Kasumi-1 (cell line): ENCODE results near the gene SPATA2L.
"Not testable (repeated sequence)": the region's sequence is repeated elsewhere in the genome, so short reads cannot be mapped to it uniquely, and the experiment has no call there.

Experiments
- DNase-seq, 2 experiments: peaks; one replicate each; lab custom pipeline; 2025; lab: John Stamatoyannopoulos, UW

SPATA2L gene

DNA sequence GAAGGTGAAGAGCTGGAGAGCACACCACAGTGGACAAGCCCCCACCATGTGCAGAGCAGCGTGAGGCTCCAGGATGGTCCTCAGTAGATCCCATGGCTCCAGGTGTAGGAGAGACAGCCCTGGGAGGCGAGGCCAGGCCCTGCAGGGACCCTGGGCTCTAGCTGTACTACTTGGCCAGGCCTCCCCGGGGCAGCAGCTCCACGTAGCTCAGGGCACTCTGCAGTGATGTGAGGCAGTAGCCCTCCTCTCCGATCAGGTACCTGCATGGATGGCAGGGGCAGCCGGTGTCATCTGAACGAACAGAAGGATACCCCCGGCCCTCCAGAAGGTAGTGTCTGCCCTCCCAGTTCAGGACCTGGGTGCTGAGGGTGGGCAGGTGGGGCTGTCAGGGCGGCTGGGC, 6.2 kb upstream of the SPATA2L start:
- no peak for DNase-seq

DNA sequence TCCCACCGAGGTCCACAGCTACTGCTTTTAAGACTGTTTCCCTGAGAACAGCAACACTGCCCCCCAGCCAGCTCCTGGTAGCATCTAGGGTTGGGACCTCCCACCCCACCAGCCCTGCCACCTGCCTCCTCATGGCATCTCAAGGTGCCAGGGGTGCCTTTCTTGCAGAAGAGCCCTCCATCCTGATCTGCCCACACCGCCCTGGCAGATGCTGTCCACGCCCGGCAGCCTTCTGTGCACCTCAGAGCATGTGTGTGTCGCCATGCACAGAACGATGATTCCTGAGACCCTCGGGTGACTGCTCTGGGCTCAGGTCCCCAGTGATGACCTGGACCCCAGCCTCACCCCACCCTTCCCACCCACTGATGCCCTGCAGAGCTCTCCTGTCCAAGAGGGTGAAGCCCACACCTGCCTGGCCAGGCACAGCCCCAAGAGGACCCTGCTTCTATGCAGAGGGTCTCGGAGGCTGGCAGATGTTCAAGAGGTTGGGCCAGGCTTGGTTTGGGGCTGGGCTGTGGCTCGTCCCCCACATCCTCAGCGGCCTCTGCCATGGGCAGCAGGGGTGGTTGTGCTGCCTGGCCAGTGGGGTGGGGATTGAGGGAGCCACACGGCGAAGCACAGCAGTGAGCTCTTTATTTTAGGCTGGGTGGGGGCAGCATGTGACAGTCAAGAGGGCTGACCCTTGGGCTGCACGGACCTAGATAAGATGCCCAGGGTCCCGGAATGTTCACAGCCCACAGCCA, 5.2 kb upstream of the SPATA2L start:
- no peak for DNase-seq

DNA sequence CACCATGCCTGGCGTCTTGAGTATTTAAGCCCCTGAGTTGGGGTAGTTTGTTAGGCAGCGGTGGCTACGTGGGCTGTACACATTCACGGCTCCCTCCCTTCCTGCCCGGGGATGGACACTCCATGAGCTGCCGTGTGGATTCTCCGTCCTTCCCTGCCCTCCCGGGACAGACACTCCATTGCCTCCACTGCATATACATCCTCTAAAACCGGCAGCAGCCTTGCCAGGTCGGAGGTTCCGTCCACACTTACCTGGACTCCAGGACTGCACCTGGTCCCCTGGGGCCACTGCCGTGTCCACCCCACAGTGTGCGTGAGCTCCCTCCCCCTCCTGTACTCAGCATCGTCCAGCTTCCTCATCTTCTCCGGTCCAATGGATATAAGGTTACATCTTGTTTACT, 3.5 kb upstream of the SPATA2L start:
- DNase-seq: no peak

DNA sequence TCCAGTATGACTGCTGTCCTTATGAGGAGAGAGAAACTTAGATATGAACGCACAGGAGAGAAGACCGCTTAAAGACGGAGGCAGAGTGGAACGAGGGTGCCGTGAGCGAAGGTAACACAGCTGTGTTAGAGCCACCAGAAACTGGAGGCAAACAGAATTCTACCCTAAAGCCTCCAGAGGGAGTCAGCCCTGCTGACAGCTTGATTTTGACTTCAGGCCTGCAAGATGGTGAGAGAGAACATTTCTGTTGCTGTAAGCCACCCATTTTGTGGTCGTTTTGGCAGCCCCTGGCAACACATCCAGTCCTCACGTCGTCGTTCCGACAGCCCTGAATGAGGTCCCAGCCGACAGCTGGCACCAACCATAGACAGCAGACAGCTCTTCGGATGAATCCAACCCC, 2.8 kb upstream of the SPATA2L start:
- DNase-seq: no peak

DNA sequence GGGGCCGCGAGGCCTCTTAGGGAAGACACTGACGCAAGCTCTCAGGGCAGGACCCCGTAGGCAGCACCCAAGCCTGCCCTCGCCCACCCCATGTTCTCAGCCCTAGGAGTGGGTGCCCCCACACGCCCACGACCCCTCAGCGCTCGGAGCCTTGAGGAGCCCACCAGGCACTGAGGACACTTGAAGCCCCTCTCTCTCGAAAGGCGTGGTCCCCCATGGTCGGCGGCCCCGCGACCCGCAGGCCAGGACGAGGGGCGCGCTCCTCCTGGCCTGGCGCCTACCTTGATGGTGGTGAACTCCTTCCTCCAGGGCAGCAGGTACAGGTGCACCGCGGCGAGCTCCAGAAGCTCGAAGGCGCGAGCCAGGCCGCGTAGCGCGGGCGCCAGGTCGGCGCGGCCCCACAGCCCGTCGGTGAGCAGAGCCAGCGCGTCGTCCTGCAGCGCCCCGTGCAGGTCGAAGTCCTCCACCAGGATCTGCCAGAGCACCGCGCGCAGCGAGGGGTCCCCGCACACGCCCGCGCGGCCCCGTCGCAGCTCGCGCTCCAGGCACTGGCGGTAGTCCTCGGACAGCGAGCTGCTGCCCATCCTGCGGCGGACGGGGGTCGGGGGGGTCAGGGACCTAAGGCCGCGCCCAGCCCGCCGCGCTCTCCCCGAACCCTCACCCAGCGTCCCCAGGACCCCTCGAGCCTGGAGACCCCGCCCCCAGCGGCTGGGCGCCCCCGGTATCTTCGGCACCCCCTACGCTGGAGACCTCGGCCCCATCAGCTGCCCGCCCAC, 668 bp downstream of the SPATA2L start:
- DNase-seq: peak in 1 of 2 experiments; percentile 12

DNA sequence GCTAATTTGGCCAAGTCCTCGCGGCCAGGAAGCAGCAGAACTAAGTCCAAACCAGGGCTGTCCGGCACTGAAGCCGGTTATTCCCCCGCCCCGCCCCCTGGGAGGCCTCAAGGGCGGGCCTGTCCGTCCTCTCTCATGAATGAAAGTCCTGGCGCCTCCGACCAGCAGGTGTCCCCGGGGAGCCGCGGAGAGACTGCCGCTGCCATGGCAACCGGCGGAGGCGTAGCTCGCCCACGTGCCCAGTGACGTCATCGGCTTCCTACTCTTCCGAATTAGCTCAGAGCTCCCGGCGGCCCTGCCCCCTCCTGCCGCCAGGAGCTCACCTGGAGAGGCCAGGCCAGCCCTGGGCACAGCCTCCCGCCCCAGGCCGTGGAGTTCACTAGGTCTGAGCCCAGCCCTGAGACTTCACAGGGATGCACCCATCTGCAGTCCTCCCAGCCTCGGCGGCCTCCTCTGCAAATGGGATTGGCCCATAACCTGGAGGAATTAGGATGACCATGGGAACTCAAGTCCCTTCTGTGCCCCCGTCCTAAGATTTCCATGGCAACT, 1.3 kb downstream of the SPATA2L start:
- peak; percentile 94 to 95 for DNase-seq

DNA sequence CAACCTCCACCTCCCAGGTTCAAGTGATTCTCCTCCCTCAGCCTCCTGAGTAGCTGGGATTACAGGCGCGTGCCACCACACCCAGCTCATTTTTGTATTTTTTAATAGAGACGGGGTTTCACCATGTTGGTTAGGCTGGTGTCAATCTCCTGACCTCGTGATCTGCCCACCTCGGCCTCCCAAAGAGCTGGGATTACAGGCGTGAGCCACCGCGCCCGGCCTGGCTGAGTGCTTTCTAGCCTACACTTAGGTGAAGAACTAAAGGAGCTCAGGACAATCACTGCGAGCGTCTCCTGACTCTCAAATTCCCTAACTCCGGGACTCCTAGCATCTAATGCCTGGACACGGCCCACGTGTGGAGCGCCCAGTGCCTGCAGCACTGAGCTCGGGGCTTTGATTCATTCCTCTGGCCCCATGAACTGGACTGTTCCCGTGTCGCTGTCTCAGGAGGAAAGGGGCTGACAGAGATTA, 1.8 kb downstream of the SPATA2L start:
- not testable (repeated sequence) for DNase-seq

DNA sequence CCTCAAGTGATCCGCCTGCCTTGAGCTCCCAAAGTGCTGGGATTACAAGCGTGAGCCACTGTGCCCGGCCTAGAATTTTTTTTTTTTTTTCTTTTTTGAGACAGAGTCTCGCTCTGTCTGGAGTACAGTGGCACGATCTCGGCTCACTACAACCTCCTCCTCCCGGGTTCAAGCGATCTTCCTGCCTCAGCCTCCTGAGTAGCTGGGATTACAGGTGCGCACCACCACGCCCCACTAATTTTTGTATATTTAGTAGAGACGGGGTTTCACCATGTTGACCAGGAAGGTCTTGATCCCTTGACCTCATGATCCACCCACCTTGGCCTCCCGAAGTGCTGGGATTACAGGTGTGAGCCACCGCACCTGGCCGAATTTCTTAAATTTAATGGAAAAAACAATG, 2.8 kb downstream of the SPATA2L start:
- DNase-seq: not testable (repeated sequence)

DNA sequence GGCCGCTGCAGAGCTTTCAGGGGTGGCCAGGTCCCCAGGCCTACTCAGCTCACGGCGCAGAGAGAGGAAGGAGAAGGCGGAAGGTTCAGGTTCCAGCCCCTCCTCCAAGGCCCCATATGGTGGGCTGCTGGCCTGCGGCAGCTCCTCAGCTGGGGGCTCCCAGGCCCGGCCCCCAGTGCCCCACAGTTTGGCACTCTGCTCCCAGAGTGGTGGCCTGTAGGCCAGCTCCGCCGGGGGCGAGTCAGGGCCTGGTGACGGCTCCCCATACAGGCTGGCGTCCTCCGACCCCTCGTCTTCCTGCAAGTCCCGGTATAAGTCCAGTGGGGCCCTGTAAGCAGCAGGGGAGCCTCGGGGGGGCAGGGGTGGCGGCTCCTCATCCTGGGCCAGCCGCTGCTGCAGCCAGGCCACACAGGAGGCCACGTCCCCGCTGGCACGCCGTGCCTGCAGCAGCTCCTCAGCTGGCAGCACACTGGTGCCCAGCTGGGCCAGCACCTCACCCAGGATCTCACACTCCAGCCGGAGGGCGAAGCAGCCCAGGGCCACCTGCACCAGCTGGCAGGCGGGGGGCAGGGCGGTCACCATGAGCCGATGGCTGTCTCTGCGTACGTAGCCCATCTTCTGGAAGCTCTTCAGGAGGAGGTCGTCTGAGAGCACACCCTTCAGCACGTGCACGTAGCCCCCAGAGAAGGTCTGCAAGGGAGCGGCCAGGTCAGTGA, 3.7 kb downstream of the SPATA2L start:
- no peak for DNase-seq

DNA sequence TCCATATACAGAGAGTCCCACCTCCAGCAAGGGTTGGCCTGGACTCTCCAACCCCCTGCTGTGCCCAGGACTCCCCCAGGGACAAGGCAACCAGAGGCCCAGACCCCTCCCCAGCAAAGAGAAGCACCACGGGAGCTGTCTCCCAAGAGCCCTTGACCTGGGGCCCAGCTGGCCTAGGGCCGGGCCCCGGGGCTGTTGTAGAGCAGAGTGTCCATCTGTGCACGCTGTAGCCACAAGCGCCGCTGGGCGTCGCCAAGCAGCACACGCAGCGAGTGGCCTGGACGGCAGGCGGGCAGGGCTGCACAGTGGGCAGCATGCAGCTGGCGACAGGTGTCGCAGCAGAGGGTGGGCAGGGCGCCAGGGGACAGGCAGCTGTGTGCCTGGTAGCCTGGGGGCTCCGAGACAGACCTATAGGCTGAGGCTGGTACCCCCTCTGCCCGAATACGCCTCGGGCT, 4.3 kb downstream of the SPATA2L start:
- no peak for DNase-seq

DNA sequence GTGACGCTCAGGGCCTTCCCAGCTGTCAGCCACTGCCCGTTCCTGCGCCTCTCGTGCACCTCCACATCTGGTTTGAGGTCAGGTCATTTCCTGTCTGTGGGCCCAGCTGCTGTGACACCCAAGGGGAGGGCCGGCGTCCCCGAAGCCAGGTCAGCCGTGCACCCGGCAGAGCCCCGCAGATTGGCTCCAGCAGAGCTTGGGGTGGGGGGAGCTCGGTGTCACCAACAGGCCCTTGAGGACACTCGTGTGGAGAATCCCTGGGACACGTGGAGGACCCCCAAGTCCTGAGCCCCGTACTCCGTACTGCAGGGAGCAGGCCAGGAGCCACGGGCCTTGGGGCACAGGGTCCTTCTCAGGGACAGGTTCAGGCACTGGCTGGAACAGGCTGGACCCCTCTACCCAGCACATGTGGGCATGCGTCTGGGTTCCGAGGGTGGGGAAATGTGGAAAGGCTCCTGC, 4.8 kb downstream of the SPATA2L start:
- DNase-seq: no peak

DNA sequence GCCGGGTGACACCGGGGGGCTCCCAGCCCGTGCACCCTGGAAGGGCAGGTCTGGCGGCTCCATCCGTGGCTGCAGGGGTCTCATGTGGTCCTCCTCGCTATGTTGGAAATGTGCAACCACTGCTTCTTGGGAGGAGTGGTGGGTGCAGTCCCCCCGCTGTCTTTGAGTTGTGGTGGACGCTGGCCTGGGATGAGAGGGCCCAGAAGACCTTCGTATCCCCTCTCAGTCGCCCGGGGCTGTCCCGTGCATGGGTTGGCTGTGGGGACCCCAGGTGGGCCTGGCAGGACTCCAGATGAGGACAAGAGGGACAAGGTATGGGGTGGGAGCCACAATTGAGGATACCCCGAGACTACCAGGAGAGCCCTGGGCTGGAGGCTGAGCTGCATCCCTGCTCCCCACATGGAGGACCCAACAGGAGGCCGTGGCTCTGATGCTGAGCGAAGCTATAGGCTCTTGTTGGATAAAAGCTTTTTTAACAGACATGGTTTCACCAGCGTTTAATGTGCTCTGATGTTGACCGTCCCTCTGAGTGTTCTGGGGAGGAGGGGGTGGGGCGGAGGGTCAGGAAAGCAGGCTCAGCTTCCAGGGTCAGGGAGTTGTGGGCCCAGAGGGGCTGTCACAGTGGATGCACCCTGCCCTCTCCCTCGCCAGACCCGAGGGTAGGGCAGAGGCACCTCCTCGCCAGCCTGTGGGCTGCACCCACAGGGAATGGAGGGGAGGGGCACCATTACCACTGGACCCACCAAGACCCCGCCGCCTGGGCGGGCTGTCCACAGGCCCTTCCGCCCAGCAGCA, 5.4 kb downstream of the SPATA2L start:
- DNase-seq: no peak

DNA sequence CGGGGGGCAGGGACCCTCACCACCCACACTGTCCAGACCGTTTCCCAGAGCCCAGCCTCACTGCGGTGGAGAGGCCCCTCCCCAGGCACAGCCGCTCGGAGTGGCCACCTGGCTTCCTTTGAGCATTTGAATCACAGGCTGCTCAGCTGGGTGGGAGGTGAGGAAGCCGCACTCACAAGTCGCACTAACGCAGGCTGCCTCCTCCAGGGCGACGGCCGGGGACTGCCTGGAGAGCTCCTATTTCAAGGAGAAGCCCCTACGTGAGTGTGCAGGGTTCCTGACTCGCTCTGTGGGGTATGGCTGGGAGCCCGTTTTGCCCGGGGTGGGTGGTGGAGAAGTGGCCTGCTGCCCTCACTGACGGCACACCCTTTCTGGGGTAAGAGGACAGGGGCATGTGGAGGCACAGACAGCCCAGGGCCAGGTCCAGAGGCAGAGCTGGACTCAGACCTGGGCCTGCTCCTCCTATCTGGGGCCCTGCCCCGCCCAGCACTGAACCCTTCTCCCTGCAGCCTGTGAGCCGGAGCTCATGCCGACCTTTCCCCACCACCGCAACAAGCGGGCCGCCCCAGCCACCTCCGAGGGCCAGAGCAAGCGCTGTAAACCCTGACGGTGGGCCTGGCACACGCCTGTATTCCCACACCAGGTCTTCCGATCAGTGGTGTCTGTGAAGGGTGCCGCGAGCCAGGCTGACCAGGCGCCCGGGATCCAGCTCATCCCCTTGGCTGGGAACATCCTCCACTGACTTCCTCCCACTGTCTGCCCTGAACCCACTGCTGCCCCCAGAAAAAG, 6.2 kb downstream of the SPATA2L start:
- DNase-seq: no peak

DNA sequence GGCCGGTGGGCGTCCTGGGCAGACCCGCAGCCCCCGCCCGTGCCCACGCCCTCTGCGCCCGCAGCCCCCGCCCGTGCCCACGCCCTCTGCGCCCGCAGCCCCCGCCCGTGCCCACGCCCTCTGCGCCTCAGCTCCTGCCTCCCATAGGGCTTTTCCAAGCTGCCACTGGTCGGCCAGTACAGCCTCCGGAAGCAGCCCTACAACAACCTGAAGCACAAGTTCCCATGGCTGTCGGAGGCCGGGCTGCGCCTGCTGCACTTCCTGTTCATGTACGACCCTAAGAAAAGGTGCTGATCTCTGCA, 6.8 kb downstream of the SPATA2L start:
- DNase-seq: not testable (repeated sequence)

DNA sequence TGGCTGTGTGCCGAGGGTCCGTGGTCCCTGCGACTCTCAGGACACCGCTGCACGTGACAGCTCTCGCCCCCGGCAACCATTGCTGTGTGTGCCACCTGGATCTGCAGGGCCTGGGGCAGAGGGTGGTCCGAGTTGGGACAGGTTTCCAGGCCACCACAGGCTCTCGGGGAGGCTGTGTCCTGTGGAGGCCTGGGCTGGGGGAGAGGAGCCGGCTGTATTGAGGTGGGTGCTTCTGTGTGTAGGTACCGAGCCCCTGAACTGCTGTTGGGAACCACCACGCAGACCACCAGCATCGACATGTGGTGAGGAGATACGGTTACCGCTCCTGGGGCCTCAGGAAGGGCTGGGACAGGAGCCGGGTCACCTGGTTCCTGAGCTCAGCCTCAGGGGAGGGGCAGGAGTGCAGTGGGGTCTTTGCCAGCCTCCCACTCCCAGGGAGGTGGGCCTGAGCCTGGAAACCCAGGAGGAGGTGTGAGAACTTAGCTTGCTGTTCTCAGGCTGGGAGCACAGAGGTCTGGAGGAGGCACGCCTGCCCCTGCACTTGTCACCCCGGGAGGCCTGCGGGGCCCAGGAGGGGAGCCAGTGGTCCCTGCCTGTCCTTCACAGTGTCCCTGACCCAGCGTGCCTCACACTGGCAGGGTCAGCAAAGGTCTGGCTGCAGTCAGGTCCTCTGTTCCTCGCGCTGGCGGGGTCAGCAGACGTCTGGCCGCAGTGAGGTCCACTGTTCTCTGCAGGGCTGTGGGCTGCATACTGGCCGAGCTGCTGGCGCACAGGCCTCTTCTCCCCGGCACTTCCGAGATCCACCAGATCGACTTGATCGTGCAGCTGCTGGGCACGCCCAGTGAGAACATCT, 7.3 kb downstream of the SPATA2L start:
- no peak for DNase-seq

DNA sequence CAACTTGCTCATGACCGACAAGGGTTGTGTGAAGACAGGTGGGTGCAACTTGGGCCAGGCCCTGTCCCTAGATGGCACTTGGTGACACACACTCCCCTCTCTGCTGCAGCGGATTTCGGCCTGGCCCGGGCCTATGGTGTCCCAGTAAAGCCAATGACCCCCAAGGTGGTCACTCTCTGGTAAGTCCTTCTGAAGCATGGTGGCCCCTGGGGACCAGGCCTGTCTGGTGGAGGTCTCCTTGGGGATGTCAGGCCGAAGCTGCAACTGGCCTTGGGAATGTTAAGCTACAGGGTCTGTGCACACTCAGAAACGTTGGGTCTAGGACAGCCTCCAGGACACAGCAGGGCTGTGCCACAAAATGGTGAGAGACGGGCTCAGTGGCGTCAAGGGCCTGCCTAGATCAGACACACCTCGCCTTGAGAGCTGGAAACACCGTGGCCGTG, 8.2 kb downstream of the SPATA2L start:
- DNase-seq: no peak

DNA sequence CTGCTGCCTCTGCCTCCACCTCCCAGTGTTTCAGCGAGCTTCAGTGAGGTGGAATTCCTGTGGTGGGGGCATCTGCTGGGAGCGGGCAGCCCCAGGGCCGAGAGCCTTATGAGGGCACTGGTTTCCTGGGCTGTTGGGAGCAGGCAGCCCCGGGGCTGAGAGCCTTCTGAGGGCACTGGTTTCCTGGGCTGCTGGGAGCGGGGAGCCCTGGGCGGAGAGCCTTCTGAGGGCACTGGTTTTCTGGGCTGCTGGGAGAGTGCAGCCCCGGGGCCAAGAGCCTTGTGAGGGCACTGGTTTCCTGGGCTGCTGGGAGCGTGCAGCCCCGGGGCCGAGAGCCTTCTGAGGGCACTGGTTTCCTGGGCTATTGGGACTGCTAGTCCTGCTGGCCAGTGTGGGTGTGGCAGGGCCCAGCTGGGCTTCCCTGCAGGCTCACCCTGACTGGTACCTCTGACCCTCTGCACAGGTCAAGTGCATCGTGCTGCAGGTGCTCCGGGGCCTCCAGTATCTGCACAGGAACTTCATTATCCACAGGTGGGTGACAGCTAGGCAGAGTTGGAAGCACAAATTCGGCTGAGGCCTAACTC, 9.4 kb downstream of the SPATA2L start:
- no peak for DNase-seq

DNA sequence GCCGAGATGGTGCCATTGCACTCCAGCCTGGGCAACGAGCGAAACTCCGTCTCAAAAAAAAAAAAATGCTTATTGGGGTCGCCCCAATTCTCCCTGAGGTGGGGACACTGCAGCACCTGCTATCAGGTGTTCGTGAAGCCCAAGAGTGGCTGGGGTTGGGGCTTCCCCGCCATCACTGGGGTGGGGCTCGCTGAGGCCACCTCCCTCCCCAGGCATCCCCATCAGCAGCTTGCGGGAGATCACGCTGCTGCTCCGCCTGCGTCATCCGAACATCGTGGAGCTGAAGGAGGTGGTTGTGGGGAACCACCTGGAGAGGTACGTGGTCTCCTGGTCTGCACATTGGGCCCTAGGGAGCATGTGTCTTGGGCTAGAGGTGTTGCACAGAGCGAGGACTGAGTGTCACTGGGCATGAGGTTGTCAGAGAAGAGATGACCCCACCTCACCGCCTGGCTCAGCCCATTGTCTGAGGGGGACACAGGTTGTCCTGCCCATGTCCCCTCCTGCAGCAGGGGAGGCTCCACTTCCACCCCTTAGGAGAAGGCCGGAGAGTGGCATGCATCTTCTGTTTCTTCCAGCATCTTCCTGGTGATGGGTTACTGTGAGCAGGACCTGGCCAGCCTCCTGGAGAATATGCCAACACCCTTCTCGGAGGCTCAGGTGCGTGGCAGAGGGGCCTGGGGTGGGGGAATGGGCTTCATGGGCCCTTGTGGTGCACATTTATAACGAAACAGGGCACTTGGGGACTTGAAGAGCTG, 10.1 kb downstream of the SPATA2L start:
- no peak for DNase-seq
